ENCODE measurements around the gene MOB2. TPM values are rescaled to one million over a fixed set of nuclear protein-coding genes. Genes with fewer than 3 reads are reported as not detected.
A peak's percentile ranks its signal among the peaks of the same experiment; 100 is the strongest.

Gene MOB2
- total RNA-seq, 1 donor from 2014 or later, result 29.0 TPM

GRCh38 chr11:1472180-1473005, 14.2 kb downstream of the MOB2 start:
- no peak overlapping the region for H3K27ac Mint-ChIP-seq (ENCODE audit: unreplicated experiment)
- DNase-seq, result peak; percentile 11
- peaks cover 5% of the 10 kb centered on the region for H3K9me3 Mint-ChIP-seq (ENCODE audit: unreplicated experiment)
- H3K27me3 Mint-ChIP-seq (ENCODE audit: unreplicated experiment), result peaks cover 7% of the 10 kb centered on the region
- peaks cover under 1% of the 10 kb centered on the region for H3K36me3 Mint-ChIP-seq (ENCODE audit: unreplicated experiment)
- no peak for TF ChIP-seq CTCF (IDR thresholded peaks at IDR 0.05; ENCODE audit: partially characterized antibody, unreplicated experiment)
- no peak overlapping the region for H3K4me3 Mint-ChIP-seq (ENCODE audit: unreplicated experiment)
- peaks cover 2% of the 10 kb centered on the region for H3K4me1 Mint-ChIP-seq (ENCODE audit: low read depth, unreplicated experiment)

- Mint-ChIP-seq H3K27ac (ENCODE audit: unreplicated experiment) (no peak overlapping the region), H3K4me1 (ENCODE audit: low read depth, unreplicated experiment) (peaks cover 8% of the 10 kb centered on the region)
Observed at GRCh38 chr11:1471736-1472135, 14.8 kb downstream of the MOB2 start.

GRCh38 chr11:1470681-1471611, 15.6 kb downstream of the MOB2 start:
- TF ChIP-seq CTCF (IDR thresholded peaks at IDR 0.05; ENCODE audit: partially characterized antibody, unreplicated experiment), result no peak
- peaks cover 8% of the 10 kb centered on the region for H3K4me1 Mint-ChIP-seq (ENCODE audit: low read depth, unreplicated experiment)
- peaks cover 15% of the 10 kb centered on the region for H3K9me3 Mint-ChIP-seq (ENCODE audit: unreplicated experiment)
- H3K27ac Mint-ChIP-seq (ENCODE audit: unreplicated experiment), result no peak overlapping the region
- DNase-seq, result peak; percentile 12
- peaks cover 13% of the 10 kb centered on the region for H3K27me3 Mint-ChIP-seq (ENCODE audit: unreplicated experiment)
- peaks cover 7% of the 10 kb centered on the region for H3K36me3 Mint-ChIP-seq (ENCODE audit: unreplicated experiment)
- no peak overlapping the region for H3K4me3 Mint-ChIP-seq (ENCODE audit: unreplicated experiment)

More at GRCh38 chr11:1471736-1472135, 14.8 kb downstream of the MOB2 start:
- H3K9me3 Mint-ChIP-seq (ENCODE audit: unreplicated experiment), result peaks cover 12% of the 10 kb centered on the region
- H3K27me3 Mint-ChIP-seq (ENCODE audit: unreplicated experiment), result peaks cover 12% of the 10 kb centered on the region
- TF ChIP-seq CTCF (IDR thresholded peaks at IDR 0.05; ENCODE audit: partially characterized antibody, unreplicated experiment), result no peak
- DNase-seq, result peak; percentile 6
- peaks cover 7% of the 10 kb centered on the region for H3K36me3 Mint-ChIP-seq (ENCODE audit: unreplicated experiment)
- H3K4me3 Mint-ChIP-seq (ENCODE audit: unreplicated experiment), result no peak overlapping the region

GRCh38 chr11:1469911-1470680, 16.5 kb downstream of the MOB2 start:
- H3K9me3 Mint-ChIP-seq (ENCODE audit: unreplicated experiment), result peaks cover 24% of the 10 kb centered on the region
- peaks cover 11% of the 10 kb centered on the region for H3K4me1 Mint-ChIP-seq (ENCODE audit: low read depth, unreplicated experiment)
- no peak for TF ChIP-seq CTCF (IDR thresholded peaks at IDR 0.05; ENCODE audit: partially characterized antibody, unreplicated experiment)
- H3K4me3 Mint-ChIP-seq (ENCODE audit: unreplicated experiment), result no peak overlapping the region
- DNase-seq, result no peak
- H3K27me3 Mint-ChIP-seq (ENCODE audit: unreplicated experiment), result peaks cover 21% of the 10 kb centered on the region
- peaks cover 7% of the 10 kb centered on the region for H3K36me3 Mint-ChIP-seq (ENCODE audit: unreplicated experiment)
- no peak overlapping the region for H3K27ac Mint-ChIP-seq (ENCODE audit: unreplicated experiment)

Data from glutamatergic neuron (in vitro differentiated cells).